SK-N-MC (cell line): Measurements from ENCODE around the gene CFAP251.

ENCODE experiments used
- EZH2 ChIP-seq: fragments of 200-600 bp; sonication (generic); IDR thresholded peaks from one replicate; pipeline ENCODE4 v1.6.1; 2017; ENCODE audit warnings: antibody characterized with exemption
- FOXP2 ChIP-seq: optimal IDR thresholded peaks from 2 replicates; pipeline ENCODE3; 2011; ENCODE audit warnings: mild to moderate bottlenecking, moderate library complexity; ENCODE audit not compliant: insufficient read depth; ENCODE audit errors: extremely low read length, control extremely low read depth
- POLR2AphosphoS5 ChIP-seq: IDR thresholded peaks from 2 replicates; pipeline ENCODE4 v1.6.1; 2012; ENCODE audit warnings: mild to moderate bottlenecking, low read depth, low read length, borderline replicate concordance

DNA sequence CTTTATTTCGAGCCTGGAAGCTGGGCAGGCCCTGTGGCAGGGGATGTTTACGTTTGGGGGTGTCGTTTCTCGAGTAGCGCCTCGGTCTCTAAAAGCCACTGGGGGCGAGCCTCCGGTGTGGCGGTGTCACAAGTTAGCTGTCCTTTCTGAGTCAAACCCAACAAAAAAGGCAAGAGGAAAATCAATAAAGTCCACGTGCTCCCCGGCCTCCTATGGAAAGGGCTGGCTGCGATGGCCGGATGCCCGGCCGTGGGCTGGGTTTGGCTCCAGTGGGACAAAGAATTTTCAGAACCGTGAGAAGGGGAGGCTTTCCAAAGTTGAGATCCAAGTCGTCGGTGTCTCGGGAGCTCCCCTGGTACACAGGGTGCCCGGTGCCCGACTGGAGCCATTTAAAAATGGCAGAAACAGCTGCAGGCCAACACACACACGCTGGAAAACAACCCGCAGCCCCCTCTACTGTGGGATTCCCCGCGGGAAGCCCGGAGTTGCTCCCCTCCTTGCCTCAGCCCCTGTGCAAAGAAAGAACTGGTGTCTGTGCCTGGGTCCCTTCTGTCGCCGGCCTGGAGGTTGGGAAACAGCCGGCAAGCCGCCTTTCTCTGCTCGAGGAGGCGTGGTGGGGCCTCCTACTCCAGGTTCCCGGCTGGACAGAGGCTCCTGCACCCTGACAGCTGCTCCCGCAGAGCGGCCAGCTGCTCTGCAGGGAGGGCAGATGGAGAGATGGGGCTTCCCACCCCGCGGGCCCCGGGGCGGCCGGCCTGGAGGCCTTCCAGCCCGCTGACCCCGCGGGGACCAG lies 105.1 kb downstream of the CFAP251 start:
- no peak for TF ChIP-seq POLR2AphosphoS5
- TF ChIP-seq EZH2 = no peak
- no peak for TF ChIP-seq FOXP2
